Spleen (tissue), 11 donors: ENCODE results near the gene TBXAS1. TPM values are rescaled to one million over a fixed set of nuclear protein-coding genes. Genes with fewer than 3 reads are reported as not detected.
A peak's percentile ranks its signal among the peaks of the same experiment; 100 is the strongest.

Source experiments
- DNase-seq: peaks from one replicate; pipeline ENCODE4 v3.0.0-alpha.2; 2020
- H3K27ac ChIP-seq, 8 donors: fragments of 200-600 bp; sonication (generic) in 7 of 8; 1 replicate in 4 of 8; 2 replicates in 4 of 8; pipeline versions ENCODE4 v1.5.0 to v1.8.0; 2016 to 2021; ENCODE audit warnings: inconsistent platforms in 4 of 8, mild to moderate bottlenecking in 4 of 8, moderate library complexity in 1 of 8
- H3K27me3 ChIP-seq, 7 donors: fragments of 200-600 bp; sonication (generic) in 6 of 7; replicated peaks in 1 of 7; 1 replicate in 4 of 7; 2 replicates in 3 of 7; pipeline versions ENCODE4 v1.5.0 to v1.8.0; 2016 to 2021; ENCODE audit warnings: inconsistent platforms in 3 of 7, mild to moderate bottlenecking in 1 of 7
- H3K36me3 ChIP-seq, 6 donors: fragments of 200-600 bp; sonication (generic) in 5 of 6; 1 replicate in 4 of 6; 2 replicates in 2 of 6; pipeline versions ENCODE4 v1.5.0 to v1.8.0; 2016 to 2021; ENCODE audit warnings: inconsistent platforms in 2 of 6
- H3K4me1 ChIP-seq, 6 donors: fragments of 200-600 bp; sonication (generic) in 5 of 6; 1 replicate in 3 of 6; 2 replicates in 3 of 6; pipeline versions ENCODE4 v1.5.0 to v1.8.0; 2016 to 2021; ENCODE audit warnings: inconsistent platforms in 3 of 6
- H3K4me3 ChIP-seq, 8 donors: fragments of 200-600 bp; sonication (generic) in 7 of 8; 1 replicate in 4 of 8; 2 replicates in 4 of 8; pipeline versions ENCODE4 v1.5.0 to v1.8.0; 2016 to 2021; ENCODE audit warnings: inconsistent platforms in 4 of 8, mild to moderate bottlenecking in 4 of 8, moderate library complexity in 2 of 8
- H3K9me3 ChIP-seq, 8 donors: fragments of 200-600 bp; sonication (generic) in 7 of 8; 1 replicate in 4 of 8; 2 replicates in 4 of 8; pipeline versions ENCODE4 v1.5.0 to v1.8.0; 2016 to 2021; ENCODE audit warnings: inconsistent platforms in 4 of 8
- POLR2A ChIP-seq, 3 donors: fragments of 450-650 bp; IDR thresholded peaks; one replicate each; pipeline ENCODE4 v1.5.1; 2017; ENCODE audit warnings: antibody characterized with exemption in 3 of 3, mild to moderate bottlenecking in 1 of 3
- POLR2AphosphoS5 ChIP-seq, 3 donors: sonication (generic); formaldehyde crosslinking; IDR thresholded peaks; one replicate each; pipeline ENCODE4 v1.5.1; 2017; ENCODE audit warnings: antibody characterized with exemption in 3 of 3
- WGBS, 5 donors: extraction: QIAGEN DNeasy Blood & Tissue Kit in 3 of 5; methylation state at CpG; one replicate each; pipeline versions ENCODE4 v1.1.5 to v1.1.7; 2013 to 2018; 5-methylcytosine and 5-hydroxymethylcytosine counted together
- intact Hi-C: fragments of 100-400 bp; cut with DNase I; formaldehyde crosslinking; loops from one replicate; pipeline ENCODE4 v1.15.0; 2023; ENCODE audit warnings: low total_unique reads
- polyA plus RNA-seq, 3 donors: library from polyadenylated mRNA; stranded (reverse); fragments of 200-250 nt; gene quantifications; one replicate each; pipeline ENCODE4 v1.2.1, GENCODE V29; 2013
- total RNA-seq, 7 donors: library from RNA; depleted of rRNA in 3 of 7; stranded (reverse); fragments of >200 nt in 3 of 7; fragmentation: NEBNext Ultra II Directional in 4 of 7; extraction: Animal tissue kit (Norgen Biotek cat#: 25700) in 4 of 7; gene quantifications; one replicate each; pipeline versions ENCODE4 v1.1.0 to v1.2.1, GENCODE V29; 2016 to 2021
- TF ChIP-seq, protein P1 (sequence below), 11 experiments: fragments of 200-600 bp in 7 of 11; fragments of 450-650 bp in 4 of 11; sonication (generic) in 4 of 11; IDR thresholded peaks in 8 of 11; conservative IDR thresholded peaks in 3 of 11; 1 replicate in 7 of 11; 2 replicates in 4 of 11; pipeline versions ENCODE4 v1.4.0 to v1.8.0; 2016 to 2021; ENCODE audit warnings: antibody characterized with exemption in 11 of 11, inconsistent platforms in 4 of 11, mild to moderate bottlenecking in 1 of 11
- donor health status: healthy with polysubstance abuse.
- donor health status: DM: no; HTN: no; CAD: no; lungs with moderate emphysema.
- donor health status: DM: no; HTN: no; CAD: no.
- donor health status: Bipolar disorder and iron deficiency.
- donor health status: healthy.
- donor health status: DM: no; HTN: no; CAD: no.
- donor health status: DM: yes; HTN: yes; CAD: no.

TBXAS1 gene
- total and polyA plus RNA-seq, 10 donors = 19.8 to 287 (median 147) TPM

DNA sequence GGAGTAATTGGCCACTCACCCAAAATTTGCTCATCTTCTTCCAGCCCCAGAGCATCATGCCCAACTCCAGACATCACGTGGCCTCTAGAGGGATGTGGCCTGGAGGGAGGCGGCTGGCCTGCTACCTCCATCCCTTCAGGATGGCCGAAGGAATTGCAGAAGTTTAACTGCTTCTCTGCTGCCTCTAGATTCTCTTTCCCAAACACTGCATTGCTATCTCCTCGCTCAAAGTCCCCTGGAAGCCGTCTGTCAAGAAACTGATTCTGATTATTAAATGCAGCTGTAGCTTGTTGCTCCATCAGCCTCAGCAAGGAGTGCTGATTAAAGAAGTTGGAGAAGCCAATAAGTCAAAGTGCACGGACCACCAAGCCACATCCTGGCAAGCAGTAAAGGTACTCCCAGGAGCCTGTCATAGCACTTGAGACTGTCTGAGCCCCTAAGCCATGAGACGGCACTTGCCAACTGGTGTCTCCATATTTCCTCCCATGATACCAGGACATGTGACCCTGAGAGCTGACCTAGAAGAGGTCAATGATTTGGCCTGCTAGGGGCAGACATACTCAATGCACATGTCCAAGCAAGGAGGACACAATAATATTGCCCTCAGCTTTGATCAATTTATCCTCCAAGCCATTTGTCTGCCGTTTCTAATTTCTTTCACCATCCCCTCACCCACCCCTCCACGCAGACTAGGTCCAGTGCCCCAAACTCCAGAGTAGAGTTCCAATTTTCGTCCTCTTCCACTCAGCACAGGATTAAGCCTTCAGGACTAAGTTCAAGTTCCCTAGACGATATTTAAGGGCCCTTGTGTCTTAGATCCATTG is 84.2 kb downstream of the TBXAS1 start:
- Histone ChIP-seq H3K27ac (no peak overlapping the region), H3K9me3 (no peaks in the 10 kb centered on the region), H3K36me3 (peaks cover 0 to 85% (median 0%) of the 10 kb centered on the region in 6 donors), H3K4me3 (no peak overlapping the region), H3K4me1 (peaks cover 5 to 41% (median 27%) of the 10 kb centered on the region in 6 donors), H3K27me3 (no peaks in the 10 kb centered on the region)
- TF ChIP-seq POLR2A (IDR thresholded peaks at IDR 0.05) (no peak), POLR2AphosphoS5 (IDR thresholded peaks at IDR 0.05) (no peak)
- TF ChIP-seq, protein P1, sequence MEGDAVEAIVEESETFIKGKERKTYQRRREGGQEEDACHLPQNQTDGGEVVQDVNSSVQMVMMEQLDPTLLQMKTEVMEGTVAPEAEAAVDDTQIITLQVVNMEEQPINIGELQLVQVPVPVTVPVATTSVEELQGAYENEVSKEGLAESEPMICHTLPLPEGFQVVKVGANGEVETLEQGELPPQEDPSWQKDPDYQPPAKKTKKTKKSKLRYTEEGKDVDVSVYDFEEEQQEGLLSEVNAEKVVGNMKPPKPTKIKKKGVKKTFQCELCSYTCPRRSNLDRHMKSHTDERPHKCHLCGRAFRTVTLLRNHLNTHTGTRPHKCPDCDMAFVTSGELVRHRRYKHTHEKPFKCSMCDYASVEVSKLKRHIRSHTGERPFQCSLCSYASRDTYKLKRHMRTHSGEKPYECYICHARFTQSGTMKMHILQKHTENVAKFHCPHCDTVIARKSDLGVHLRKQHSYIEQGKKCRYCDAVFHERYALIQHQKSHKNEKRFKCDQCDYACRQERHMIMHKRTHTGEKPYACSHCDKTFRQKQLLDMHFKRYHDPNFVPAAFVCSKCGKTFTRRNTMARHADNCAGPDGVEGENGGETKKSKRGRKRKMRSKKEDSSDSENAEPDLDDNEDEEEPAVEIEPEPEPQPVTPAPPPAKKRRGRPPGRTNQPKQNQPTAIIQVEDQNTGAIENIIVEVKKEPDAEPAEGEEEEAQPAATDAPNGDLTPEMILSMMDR (IDR thresholded peaks at IDR 0.05 in 8 of 11, conservative IDR thresholded peaks at IDR 0.05 in 3 of 11) = no peak
- no peak for DNase-seq
- intact Hi-C loops = no loop called here
- WGBS, 5 donors = 83 to 91% (median 90%) methylated on average over 11 of the region's 11 CpGs

- H3K27ac ChIP-seq = no peak overlapping the region
- DNase-seq = no peak
- H3K4me1 ChIP-seq = peaks cover 5 to 36% (median 21%) of the 10 kb centered on the region in 6 donors
- H3K36me3 ChIP-seq = peaks cover 0 to 91% (median 0%) of the 10 kb centered on the region in 6 donors
- no peak overlapping the region for H3K4me3 ChIP-seq
- intact Hi-C loops = no loop called here
- no peaks in the 10 kb centered on the region for H3K27me3 ChIP-seq
- 70 to 94% (median 83%) methylated on average over 4 of the region's 4 CpGs for WGBS, 5 donors
- no peaks in the 10 kb centered on the region for H3K9me3 ChIP-seq
- TF ChIP-seq POLR2A (IDR thresholded peaks at IDR 0.05) = no peak
- TF ChIP-seq, protein P1 (IDR thresholded peaks at IDR 0.05 in 8 of 11, conservative IDR thresholded peaks at IDR 0.05 in 3 of 11) = no peak
- TF ChIP-seq POLR2AphosphoS5 (IDR thresholded peaks at IDR 0.05) = no peak
Measured at GRCh38 chr7:139913845-139914135, 84.7 kb downstream of the TBXAS1 start.

GRCh38 chr7:139914306-139915267 is 85.5 kb downstream of the TBXAS1 start:
- Histone ChIP-seq H3K4me3 (no peak overlapping the region), H3K36me3 (peaks cover 0 to 98% (median 2%) of the 10 kb centered on the region in 6 donors), H3K4me1 (peaks cover 5 to 35% (median 17%) of the 10 kb centered on the region in 6 donors), H3K9me3 (no peaks in the 10 kb centered on the region), H3K27ac (peak overlapping the region in 1 of 8 donors; percentile 75), H3K27me3 (no peaks in the 10 kb centered on the region)
- DNase-seq = no peak
- TF ChIP-seq POLR2AphosphoS5 (IDR thresholded peaks at IDR 0.05) (peak in 1 of 3 donors; percentile 33), POLR2A (IDR thresholded peaks at IDR 0.05) (no peak)
- TF ChIP-seq, protein P1 (IDR thresholded peaks at IDR 0.05 in 8 of 11, conservative IDR thresholded peaks at IDR 0.05 in 3 of 11) = no peak
- intact Hi-C loops = no loop called here
- WGBS, 5 donors = 89 to 96% (median 94%) methylated on average over 6 of the region's 6 CpGs
